Endodermal cell (in vitro differentiated cells): ENCODE measurements around the gene SUGP2. TPM values are rescaled to one million over a fixed set of nuclear protein-coding genes. Genes with fewer than 3 reads are reported as not detected.

Experiments used
- DNase-seq: peaks from one replicate; pipeline ENCODE4 v3.0.0-alpha.2; 2017
- H3K27ac ChIP-seq: 2 replicates; pipeline ENCODE4 v1.5.1; 2013; ENCODE audit warnings: mild to moderate bottlenecking, low read depth, low read length, moderate library complexity
- H3K27me3 ChIP-seq: 2 replicates; pipeline ENCODE4 v1.6.1; 2013; ENCODE audit warnings: mild to moderate bottlenecking, low read length, moderate library complexity; ENCODE audit not compliant: insufficient read depth, control insufficient read depth, poor library complexity, severe bottlenecking
- H3K36me3 ChIP-seq: 2 replicates; pipeline ENCODE4 v1.7.0; 2013; ENCODE audit warnings: mild to moderate bottlenecking, low read length, moderate library complexity; ENCODE audit not compliant: control insufficient read depth, insufficient read depth
- H3K4me1 ChIP-seq: one replicate; pipeline ENCODE4 v1.7.0; 2013; ENCODE audit warnings: low read length; ENCODE audit not compliant: control insufficient read depth, insufficient read depth
- H3K4me3 ChIP-seq: 2 replicates; pipeline ENCODE4 v1.5.1; 2013; ENCODE audit warnings: mild to moderate bottlenecking, low read length, moderate library complexity
- H3K9ac ChIP-seq: 2 replicates; pipeline ENCODE4 v1.6.1; 2013; ENCODE audit warnings: mild to moderate bottlenecking, low read length, moderate library complexity; ENCODE audit not compliant: poor library complexity, severe bottlenecking; ENCODE audit errors: extremely low read depth
- H3K9me3 ChIP-seq: 2 replicates; pipeline ENCODE4 v1.6.1; 2013; ENCODE audit warnings: mild to moderate bottlenecking, low read length, moderate library complexity; ENCODE audit not compliant: control insufficient read depth
- H3K27ac Mint-ChIP-seq: 2 replicates; pipeline ENCODE4 v1.8.0; 2020; ENCODE audit warnings: mixed read lengths
- H3K27me3 Mint-ChIP-seq: 2 replicates; pipeline ENCODE4 v1.8.0; 2021; ENCODE audit warnings: mild to moderate bottlenecking, mixed read lengths; ENCODE audit not compliant: insufficient read depth
- H3K36me3 Mint-ChIP-seq: 2 replicates; pipeline ENCODE4 v1.8.0; 2020; ENCODE audit warnings: low read depth, mixed read lengths
- H3K4me1 Mint-ChIP-seq: 2 replicates; pipeline ENCODE4 v1.8.0; 2020; ENCODE audit warnings: mixed read lengths
- H3K4me3 Mint-ChIP-seq: 2 replicates; pipeline ENCODE4 v1.8.0; 2020; ENCODE audit warnings: mild to moderate bottlenecking, moderate library complexity, mixed read lengths
- H3K9me3 Mint-ChIP-seq: 2 replicates; pipeline ENCODE4 v1.8.0; 2020; ENCODE audit warnings: mild to moderate bottlenecking, mixed read lengths
- WGBS, 2 experiments: methylation state at CpG; one replicate each; pipeline versions ENCODE4 v1.1.5 to v1.1.7; 2013; ENCODE audit warnings: missing lambda C conversion rate in 2 of 2, mixed read lengths in 1 of 2; ENCODE audit not compliant: insufficient coverage in 1 of 2, insufficient read length in 1 of 2; 5-methylcytosine and 5-hydroxymethylcytosine counted together
- total RNA-seq, 2 donors: library from RNA; stranded (reverse); fragmentation: NEBNext Ultra II Directional in 1 of 2; extraction: Animal tissue kit (Norgen Biotek cat#: 25700) in 1 of 2; gene quantifications; 2 replicates in 1 of 2; 3 replicates in 1 of 2; pipeline ENCODE4 v1.2.1, GENCODE V29; 2021
- TF ChIP-seq, protein P1 (sequence below): fragments of 200-600 bp; sonication (generic); conservative IDR thresholded peaks from 2 replicates; pipeline ENCODE4 v1.5.0; 2021; ENCODE audit warnings: antibody characterized with exemption, mild to moderate bottlenecking

Gene SUGP2
- total RNA-seq, 2 donors from 2014 or later, result 121 to 157 TPM

- H3K36me3 Mint-ChIP-seq, result peaks cover 4% of the 10 kb centered on the region
- WGBS, 2 experiments, result 80 to 98% methylated on average over 1 to 6 of the region's 6 CpGs
- Histone ChIP-seq H3K4me3 (no peak overlapping the region), H3K27ac (no peak overlapping the region), H3K9ac (no peak overlapping the region), H3K4me1 (peaks cover 5% of the 10 kb centered on the region), H3K9me3 (no peaks in the 10 kb centered on the region), H3K27me3 (no peaks in the 10 kb centered on the region), H3K36me3 (no peaks in the 10 kb centered on the region)
- no peak overlapping the region for H3K27ac Mint-ChIP-seq
- TF ChIP-seq, protein P1, sequence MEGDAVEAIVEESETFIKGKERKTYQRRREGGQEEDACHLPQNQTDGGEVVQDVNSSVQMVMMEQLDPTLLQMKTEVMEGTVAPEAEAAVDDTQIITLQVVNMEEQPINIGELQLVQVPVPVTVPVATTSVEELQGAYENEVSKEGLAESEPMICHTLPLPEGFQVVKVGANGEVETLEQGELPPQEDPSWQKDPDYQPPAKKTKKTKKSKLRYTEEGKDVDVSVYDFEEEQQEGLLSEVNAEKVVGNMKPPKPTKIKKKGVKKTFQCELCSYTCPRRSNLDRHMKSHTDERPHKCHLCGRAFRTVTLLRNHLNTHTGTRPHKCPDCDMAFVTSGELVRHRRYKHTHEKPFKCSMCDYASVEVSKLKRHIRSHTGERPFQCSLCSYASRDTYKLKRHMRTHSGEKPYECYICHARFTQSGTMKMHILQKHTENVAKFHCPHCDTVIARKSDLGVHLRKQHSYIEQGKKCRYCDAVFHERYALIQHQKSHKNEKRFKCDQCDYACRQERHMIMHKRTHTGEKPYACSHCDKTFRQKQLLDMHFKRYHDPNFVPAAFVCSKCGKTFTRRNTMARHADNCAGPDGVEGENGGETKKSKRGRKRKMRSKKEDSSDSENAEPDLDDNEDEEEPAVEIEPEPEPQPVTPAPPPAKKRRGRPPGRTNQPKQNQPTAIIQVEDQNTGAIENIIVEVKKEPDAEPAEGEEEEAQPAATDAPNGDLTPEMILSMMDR, result no peak
- no peak for DNase-seq
- peaks cover 48% of the 10 kb centered on the region for H3K27me3 Mint-ChIP-seq
- no peak overlapping the region for H3K4me3 Mint-ChIP-seq
- no peaks in the 10 kb centered on the region for H3K9me3 Mint-ChIP-seq
- H3K4me1 Mint-ChIP-seq, result peaks cover 6% of the 10 kb centered on the region
Measured at GRCh38 chr19:19078801-19079200, 45.5 kb upstream of the SUGP2 start.

DNA sequence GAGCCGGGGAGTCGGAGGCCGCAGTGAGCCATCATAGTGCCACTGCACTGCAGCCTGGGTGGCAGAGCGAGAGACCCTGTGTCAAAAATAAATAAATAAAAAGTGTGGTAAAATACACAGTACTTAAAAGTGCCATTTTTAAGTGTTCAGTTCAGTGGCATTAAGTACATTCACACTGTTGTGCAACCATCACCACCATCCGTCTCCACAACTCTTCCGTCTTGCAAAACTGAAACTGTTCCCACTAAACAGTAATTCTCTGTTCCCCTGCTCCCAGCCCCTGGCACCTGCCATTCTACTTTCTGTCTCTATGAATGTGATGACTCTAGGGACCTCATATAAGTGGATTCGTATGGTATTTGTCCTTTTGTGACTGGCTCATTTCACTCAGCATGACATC lies 43.8 kb upstream of the SUGP2 start:
- no peak for DNase-seq
- H3K9me3 Mint-ChIP-seq, result no peaks in the 10 kb centered on the region
- H3K36me3 Mint-ChIP-seq, result peaks cover 4% of the 10 kb centered on the region
- peaks cover 9% of the 10 kb centered on the region for H3K4me1 Mint-ChIP-seq
- no peak overlapping the region for H3K27ac Mint-ChIP-seq
- TF ChIP-seq, protein P1, result no peak
- no peaks in the 10 kb centered on the region for H3K9me3 ChIP-seq
- 95 to 98% methylated on average over 6 to 7 of the region's 7 CpGs for WGBS, 2 experiments
- H3K27me3 Mint-ChIP-seq, result peaks cover 45% of the 10 kb centered on the region
- H3K9ac ChIP-seq, result no peak overlapping the region
- peaks cover 5% of the 10 kb centered on the region for H3K4me1 ChIP-seq
- H3K27me3 ChIP-seq, result no peaks in the 10 kb centered on the region
- no peak overlapping the region for H3K27ac ChIP-seq
- H3K36me3 ChIP-seq, result no peaks in the 10 kb centered on the region
- no peak overlapping the region for H3K4me3 ChIP-seq
- H3K4me3 Mint-ChIP-seq, result no peak overlapping the region

DNA sequence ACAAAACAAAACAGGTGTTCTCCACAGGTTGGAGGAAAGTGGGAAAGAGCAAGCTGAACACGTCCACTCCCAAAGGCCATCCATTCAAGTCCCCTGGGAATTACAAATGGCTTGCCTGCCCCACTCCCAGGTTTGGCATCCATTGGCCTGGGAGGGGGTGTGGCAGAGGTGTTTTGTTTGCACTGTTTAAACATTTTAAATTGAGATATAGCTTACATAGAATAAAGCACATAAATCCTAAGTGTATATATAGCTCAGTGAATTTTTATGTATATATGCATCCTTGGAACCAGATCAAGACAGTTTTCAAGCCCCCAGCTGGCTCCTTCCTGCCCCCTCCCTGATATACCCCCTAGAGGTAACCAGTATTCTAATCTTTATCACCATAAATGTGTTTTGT lies 43.2 kb upstream of the SUGP2 start:
- H3K4me3 ChIP-seq, result no peak overlapping the region
- H3K9me3 ChIP-seq, result no peaks in the 10 kb centered on the region
- H3K36me3 ChIP-seq, result no peaks in the 10 kb centered on the region
- no peak overlapping the region for H3K27ac Mint-ChIP-seq
- H3K36me3 Mint-ChIP-seq, result peaks cover 4% of the 10 kb centered on the region
- peaks cover 5% of the 10 kb centered on the region for H3K4me1 ChIP-seq
- no peak overlapping the region for H3K9ac ChIP-seq
- TF ChIP-seq, protein P1, result no peak
- no peak overlapping the region for H3K27ac ChIP-seq
- no peak for DNase-seq
- H3K4me3 Mint-ChIP-seq, result no peak overlapping the region
- H3K27me3 ChIP-seq, result no peaks in the 10 kb centered on the region
- peaks cover 47% of the 10 kb centered on the region for H3K27me3 Mint-ChIP-seq
- 80 to 100% methylated on average over 1 of the region's 1 CpG for WGBS, 2 experiments
- peaks cover 9% of the 10 kb centered on the region for H3K4me1 Mint-ChIP-seq
- no peaks in the 10 kb centered on the region for H3K9me3 Mint-ChIP-seq
